CD14-positive monocyte (primary cell): ENCODE results near the gene FFAR2. TPM values are rescaled to one million over a fixed set of nuclear protein-coding genes. Genes with fewer than 3 reads are reported as not detected.

Experiments used
- DNase-seq, 3 donors: peaks; one replicate each; pipeline ENCODE4 v3.0.0-alpha.2; 2011 to 2022
- H2AFZ ChIP-seq: 2 replicates; pipeline ENCODE4 v1.6.0; 2012; ENCODE audit warnings: mild to moderate bottlenecking, low read depth, low read length, inconsistent platforms; ENCODE audit not compliant: insufficient read depth, poor library complexity, severe bottlenecking
- H3K27ac ChIP-seq, 2 donors: 1 replicate in 1 of 2; 2 replicates in 1 of 2; pipeline ENCODE4 v1.5.1; 2012 to 2013; ENCODE audit warnings: low read length in 2 of 2, control low read depth in 1 of 2, inconsistent platforms in 1 of 2, low read depth in 1 of 2, mild to moderate bottlenecking in 1 of 2
- H3K27me3 ChIP-seq, 2 donors: one replicate each; pipeline versions ENCODE4 v1.6.0 to v1.6.1; 2011 to 2013; ENCODE audit warnings: low read length in 2 of 2; ENCODE audit not compliant: control insufficient read depth in 2 of 2, insufficient read depth in 2 of 2
- H3K36me3 ChIP-seq, 2 donors: replicated peaks in 1 of 2; 1 replicate in 1 of 2; 2 replicates in 1 of 2; pipeline versions ENCODE4 v1.5.1 to v1.6.1; 2012 to 2013; ENCODE audit warnings: low read length in 2 of 2, control low read depth in 1 of 2, inconsistent platforms in 1 of 2, mild to moderate bottlenecking in 1 of 2; ENCODE audit not compliant: insufficient read depth in 2 of 2, control insufficient read depth in 1 of 2
- H3K4me1 ChIP-seq, 2 donors: 1 replicate in 1 of 2; 2 replicates in 1 of 2; pipeline versions ENCODE4 v1.5.1 to v1.6.1; 2012 to 2013; ENCODE audit warnings: low read length in 2 of 2, control low read depth in 1 of 2, inconsistent platforms in 1 of 2, mild to moderate bottlenecking in 1 of 2, moderate library complexity in 1 of 2; ENCODE audit not compliant: insufficient read depth in 2 of 2, control insufficient read depth in 1 of 2
- H3K4me2 ChIP-seq: replicated peaks from 2 replicates; pipeline ENCODE3; 2012; ENCODE audit warnings: low read length, moderate library complexity, mild to moderate bottlenecking; ENCODE audit not compliant: poor library complexity, severe bottlenecking; ENCODE audit errors: extremely low read depth
- H3K4me3 ChIP-seq, 3 experiments: fragments of 200-600 bp in 1 of 3; sonication (generic) in 1 of 3; replicated peaks in 1 of 3; 1 replicate in 2 of 3; 2 replicates in 1 of 3; pipeline ENCODE4 v1.5.1; 2011 to 2013; ENCODE audit warnings: low read length in 3 of 3, mild to moderate bottlenecking in 3 of 3, control low read depth in 2 of 3, low read depth in 2 of 3, inconsistent platforms in 1 of 3, moderate library complexity in 1 of 3
- H3K79me2 ChIP-seq: 2 replicates; pipeline ENCODE4 v1.6.0; 2012; ENCODE audit warnings: mild to moderate bottlenecking, control low read depth, inconsistent platforms, low read length, moderate library complexity; ENCODE audit not compliant: insufficient read depth
- H3K9ac ChIP-seq: 2 replicates; pipeline ENCODE4 v1.6.0; 2017; ENCODE audit warnings: low read length, mild to moderate bottlenecking; ENCODE audit not compliant: insufficient read depth, poor library complexity, severe bottlenecking
- H3K9me3 ChIP-seq, 2 donors: replicated peaks in 1 of 2; 1 replicate in 1 of 2; 2 replicates in 1 of 2; pipeline versions ENCODE4 v1.5.1 to v1.6.1; 2012 to 2013; ENCODE audit warnings: low read length in 2 of 2, control low read depth in 1 of 2; ENCODE audit not compliant: control insufficient read depth in 1 of 2, insufficient read depth in 1 of 2
- H4K20me1 ChIP-seq: 2 replicates; pipeline ENCODE4 v1.6.0; 2012; ENCODE audit warnings: mild to moderate bottlenecking, low read length, control low read depth, moderate library complexity; ENCODE audit not compliant: insufficient read depth
- H3K27ac Mint-ChIP-seq, 7 donors: one replicate each; pipeline ENCODE4 v1.8.0; 2020; ENCODE audit warnings: mild to moderate bottlenecking in 7 of 7, mixed read lengths in 7 of 7, moderate library complexity in 6 of 7, inconsistent platforms in 2 of 7
- H3K27me3 Mint-ChIP-seq, 3 donors: one replicate each; pipeline ENCODE4 v1.8.0; 2021 to 2022; ENCODE audit warnings: low read depth in 3 of 3, mild to moderate bottlenecking in 3 of 3, mixed read lengths in 3 of 3, moderate library complexity in 3 of 3, inconsistent platforms in 1 of 3
- H3K36me3 Mint-ChIP-seq, 2 donors: one replicate each; pipeline ENCODE4 v1.8.0; 2020; ENCODE audit warnings: mixed read lengths in 2 of 2, inconsistent platforms in 1 of 2, mild to moderate bottlenecking in 1 of 2
- H3K4me1 Mint-ChIP-seq: one replicate; pipeline ENCODE4 v1.8.0; 2020; ENCODE audit warnings: mild to moderate bottlenecking, mixed read lengths
- H3K4me3 Mint-ChIP-seq, 2 donors: one replicate each; pipeline ENCODE4 v1.8.0; 2020; ENCODE audit warnings: mild to moderate bottlenecking in 2 of 2, mixed read lengths in 2 of 2, moderate library complexity in 1 of 2
- H3K9me3 Mint-ChIP-seq, 7 donors: one replicate each; pipeline ENCODE4 v1.8.0; 2020 to 2022; ENCODE audit warnings: mixed read lengths in 7 of 7, mild to moderate bottlenecking in 6 of 7, moderate library complexity in 6 of 7, inconsistent platforms in 2 of 7
- WGBS: methylation state at CpG from one replicate; pipeline ENCODE4 v1.1.5; 2013; ENCODE audit warnings: missing lambda C conversion rate; ENCODE audit not compliant: insufficient coverage; 5-methylcytosine and 5-hydroxymethylcytosine counted together
- intact Hi-C, 2 donors: fragments of 100-400 bp; cut with micrococcal nuclease; formaldehyde crosslinking; loops; one replicate each; pipeline versions ENCODE4 v1.15.0 to v1.15.1; 2023
- polyA plus RNA-seq, 3 donors: library from polyadenylated mRNA; depleted of rRNA in 1 of 3; unstranded in 2 of 3; stranded (reverse) in 1 of 3; fragments of 300-500 nt in 2 of 3; fragments of >200 nt in 1 of 3; fragmentation: Illumina TruSeq in 2 of 3; gene quantifications; 1 replicate in 2 of 3; 2 replicates in 1 of 3; pipeline ENCODE4 v1.2.3, GENCODE V29; 2012 to 2021
- TF ChIP-seq, protein P1 (sequence below): fragments of 200-600 bp; IDR thresholded peaks from one replicate; pipeline ENCODE4 v1.8.0; 2022; ENCODE audit warnings: antibody characterized with exemption, mild to moderate bottlenecking

FFAR2 gene
- polyA plus RNA-seq, 3 donors, result 5.7 to 38.7 (median 10.8) TPM

DNA sequence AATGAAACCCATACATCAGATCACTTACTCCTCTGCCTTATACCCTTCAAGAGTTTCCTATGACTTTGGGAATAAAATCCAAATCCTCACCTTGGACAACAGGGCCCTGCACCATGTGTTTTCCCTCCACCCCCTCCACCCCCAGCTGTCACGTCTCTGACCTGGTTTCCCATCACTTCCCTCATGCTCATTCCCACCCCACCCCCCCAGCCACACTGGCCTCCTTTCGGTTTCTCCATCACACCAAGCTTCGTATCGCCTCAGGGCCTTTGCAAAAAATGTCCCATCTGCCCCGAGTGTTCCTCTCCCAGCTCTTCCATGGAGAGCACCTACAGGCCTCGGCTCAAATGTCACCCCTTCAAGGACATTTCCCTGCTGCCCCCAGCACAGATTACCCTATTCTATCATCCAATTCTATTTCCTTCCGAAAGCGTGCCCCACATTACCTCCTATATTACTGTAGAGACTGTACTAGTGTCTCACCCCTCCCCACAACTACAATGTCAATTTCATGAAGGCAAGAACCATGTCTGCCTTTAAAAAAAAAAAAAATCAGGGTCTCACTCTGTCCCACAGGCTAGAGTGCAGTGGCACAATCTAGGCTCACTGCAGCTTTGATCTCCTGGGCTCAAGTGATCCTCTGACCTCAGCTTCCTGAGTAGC, 16.8 kb upstream of the FFAR2 start:
- Histone ChIP-seq H3K4me3 (peak overlapping the region in 1 of 3 experiments; percentile 39), H3K9me3 (no peaks in the 10 kb centered on the region), H3K9ac (no peak overlapping the region), H3K79me2 (no peaks in the 10 kb centered on the region), H3K4me2 (peak overlapping the region; percentile 44), H4K20me1 (no peaks in the 10 kb centered on the region), H2AFZ (no peak overlapping the region), H3K4me1 (peaks cover 67 to 68% of the 10 kb centered on the region in 2 donors), H3K36me3 (no peaks in the 10 kb centered on the region), H3K27ac (peak overlapping the region; percentile 50 to 57), H3K27me3 (no peaks in the 10 kb centered on the region)
- Mint-ChIP-seq H3K36me3 (peaks cover 0 to 3% of the 10 kb centered on the region in 2 donors), H3K4me3 (peak overlapping the region; percentile 62 to 80), H3K27ac (peak overlapping the region; percentile 67 to 98 (median 92)), H3K27me3 (peaks cover 1 to 7% (median 2%) of the 10 kb centered on the region in 3 donors), H3K9me3 (peaks cover 0 to 3% (median 0%) of the 10 kb centered on the region in 7 donors), H3K4me1 (peaks cover 72% of the 10 kb centered on the region)
- intact Hi-C loops, result no loop called here
- TF ChIP-seq, protein P1, sequence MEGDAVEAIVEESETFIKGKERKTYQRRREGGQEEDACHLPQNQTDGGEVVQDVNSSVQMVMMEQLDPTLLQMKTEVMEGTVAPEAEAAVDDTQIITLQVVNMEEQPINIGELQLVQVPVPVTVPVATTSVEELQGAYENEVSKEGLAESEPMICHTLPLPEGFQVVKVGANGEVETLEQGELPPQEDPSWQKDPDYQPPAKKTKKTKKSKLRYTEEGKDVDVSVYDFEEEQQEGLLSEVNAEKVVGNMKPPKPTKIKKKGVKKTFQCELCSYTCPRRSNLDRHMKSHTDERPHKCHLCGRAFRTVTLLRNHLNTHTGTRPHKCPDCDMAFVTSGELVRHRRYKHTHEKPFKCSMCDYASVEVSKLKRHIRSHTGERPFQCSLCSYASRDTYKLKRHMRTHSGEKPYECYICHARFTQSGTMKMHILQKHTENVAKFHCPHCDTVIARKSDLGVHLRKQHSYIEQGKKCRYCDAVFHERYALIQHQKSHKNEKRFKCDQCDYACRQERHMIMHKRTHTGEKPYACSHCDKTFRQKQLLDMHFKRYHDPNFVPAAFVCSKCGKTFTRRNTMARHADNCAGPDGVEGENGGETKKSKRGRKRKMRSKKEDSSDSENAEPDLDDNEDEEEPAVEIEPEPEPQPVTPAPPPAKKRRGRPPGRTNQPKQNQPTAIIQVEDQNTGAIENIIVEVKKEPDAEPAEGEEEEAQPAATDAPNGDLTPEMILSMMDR, result no peak
- DNase-seq, result peak; percentile 48 to 80 (median 73)
- WGBS, result 42% methylated on average over 7 of the region's 8 CpGs

DNA sequence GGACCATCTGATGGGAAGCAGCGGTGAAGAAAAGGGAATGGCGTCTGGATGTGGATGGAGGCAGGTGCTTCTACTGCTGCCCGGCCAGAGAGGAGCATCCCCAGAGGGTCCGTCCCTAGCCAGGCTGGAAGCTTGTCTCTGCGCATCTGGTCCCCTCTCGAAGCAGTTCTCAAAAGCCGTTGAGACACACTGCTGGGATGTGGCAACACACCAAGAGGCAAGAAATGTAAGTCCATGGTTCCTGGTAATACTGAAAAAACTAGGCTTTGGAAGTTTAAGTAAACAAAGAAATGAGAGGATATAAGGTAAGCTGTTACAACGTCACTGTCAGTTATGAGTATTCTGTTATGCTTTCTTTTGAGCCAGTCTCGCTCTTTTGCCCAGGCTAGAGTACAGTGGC, 15.1 kb upstream of the FFAR2 start:
- Mint-ChIP-seq H3K9me3 (peaks cover 0 to 3% (median 0%) of the 10 kb centered on the region in 7 donors), H3K27ac (peak overlapping the region; percentile 40 to 98 (median 88)), H3K27me3 (peaks cover 1 to 6% (median 2%) of the 10 kb centered on the region in 3 donors), H3K4me1 (peaks cover 88% of the 10 kb centered on the region), H3K36me3 (peaks cover 0 to 3% of the 10 kb centered on the region in 2 donors), H3K4me3 (peak overlapping the region in 1 of 2 donors; percentile 42)
- 62% methylated on average over 9 of the region's 9 CpGs for WGBS
- no peak overlapping the region for H3K9ac ChIP-seq
- H3K27ac ChIP-seq, result no peak overlapping the region
- no peak overlapping the region for H3K4me3 ChIP-seq
- TF ChIP-seq, protein P1, result no peak
- no peaks in the 10 kb centered on the region for H3K36me3 ChIP-seq
- no peaks in the 10 kb centered on the region for H4K20me1 ChIP-seq
- H3K79me2 ChIP-seq, result no peaks in the 10 kb centered on the region
- DNase-seq, result peak in 2 of 3 donors; percentile 47 to 58
- no peaks in the 10 kb centered on the region for H3K9me3 ChIP-seq
- H3K27me3 ChIP-seq, result no peaks in the 10 kb centered on the region
- H3K4me1 ChIP-seq, result peaks cover 82 to 85% of the 10 kb centered on the region in 2 donors
- H2AFZ ChIP-seq, result no peak overlapping the region
- intact Hi-C loops, result loop anchor here in 1 of 2 donors (2.0 kb wide), 1 partner anchor 14 kb away; no protein-coding TSS in a partner anchor
- H3K4me2 ChIP-seq, result no peak overlapping the region
